ENCODE measurements around the gene ELMOD3.

GRCh38 chr2:85323351-85323987 is 31.1 kb upstream of the ELMOD3 start:
- TF ChIP-seq CTCF (IDR thresholded peaks at IDR 0.05) = no peak
- no peak for TF ChIP-seq POLR2A (IDR thresholded peaks at IDR 0.05)
